Karpas-422 (cell line): ENCODE results near the gene ALDH16A1. TPM values are rescaled to one million over a fixed set of nuclear protein-coding genes. Genes with fewer than 3 reads are reported as not detected.
"Not testable (repeated sequence)": the region's sequence is repeated elsewhere in the genome, so short reads cannot be mapped to it uniquely, and the experiment has no call there.

Source experiments
- DNase-seq: peaks from one replicate; pipeline ENCODE4 v3.0.0-alpha.2; 2015
- H2AFZ ChIP-seq: fragments of 200-600 bp; sonication (generic); 2 replicates; pipeline ENCODE4 v1.6.1; 2014; ENCODE audit warnings: antibody characterized with exemption, low read length, mixed read lengths
- H3K27ac ChIP-seq: fragments of 200-600 bp; sonication (generic); 2 replicates; pipeline ENCODE4 v1.5.1; 2014; ENCODE audit warnings: mild to moderate bottlenecking, low read length, moderate library complexity
- H3K27me3 ChIP-seq: fragments of 200-600 bp; sonication (generic); 2 replicates; pipeline ENCODE4 v1.6.1; 2014; ENCODE audit warnings: low read length, mixed read lengths
- H3K36me3 ChIP-seq: fragments of 200-600 bp; sonication (generic); 2 replicates; pipeline ENCODE4 v1.6.1; 2014; ENCODE audit warnings: low read length, mixed read lengths; ENCODE audit not compliant: insufficient read depth
- H3K4me1 ChIP-seq: fragments of 200-600 bp; sonication (generic); 2 replicates; pipeline ENCODE4 v1.6.1; 2014; ENCODE audit warnings: mild to moderate bottlenecking, low read length, mixed read lengths
- H3K4me2 ChIP-seq: fragments of 200-600 bp; sonication (generic); 2 replicates; pipeline ENCODE4 v1.6.1; 2014; ENCODE audit warnings: low read length, low read depth, mild to moderate bottlenecking; ENCODE audit not compliant: poor library complexity, severe bottlenecking
- H3K4me3 ChIP-seq: fragments of 200-600 bp; sonication (generic); 2 replicates; pipeline ENCODE4 v1.5.1; 2014; ENCODE audit warnings: mild to moderate bottlenecking, antibody characterized with exemption, low read length, mixed read lengths
- H3K79me2 ChIP-seq: fragments of 200-600 bp; sonication (generic); 2 replicates; pipeline ENCODE4 v1.6.1; 2014; ENCODE audit warnings: mild to moderate bottlenecking, low read length, mixed read lengths
- H3K9ac ChIP-seq: fragments of 200-600 bp; sonication (generic); 2 replicates; pipeline ENCODE4 v1.6.0; 2014; ENCODE audit warnings: low read length
- H3K9me2 ChIP-seq: fragments of 200-600 bp; sonication (generic), shearing (Covaris generic); replicated peaks from 2 replicates; pipeline ENCODE4 v1.6.0; 2014; ENCODE audit warnings: mild to moderate bottlenecking, low read length, moderate library complexity; ENCODE audit not compliant: insufficient read depth
- H3K9me3 ChIP-seq: fragments of 300-700, 200-600 bp; sonication (generic); 2 replicates; pipeline ENCODE4 v1.6.1; 2014; ENCODE audit warnings: low read length, mixed read lengths
- H4K20me1 ChIP-seq: fragments of 200-600 bp; sonication (generic); 2 replicates; pipeline ENCODE4 v1.6.1; 2014; ENCODE audit warnings: mild to moderate bottlenecking, antibody characterized with exemption, low read length, low read depth; ENCODE audit not compliant: insufficient read depth
- total RNA-seq: library from RNA; depleted of rRNA; stranded (reverse); fragments of >200 nt; shearing (Covaris generic); gene quantifications from 2 replicates; pipeline ENCODE4 v1.2.3, GENCODE V29; 2014; ENCODE audit warnings: low replicate concordance

ALDH16A1 gene
- total RNA-seq, 1 experiment from 2014 or later, result 15.9 TPM

DNA sequence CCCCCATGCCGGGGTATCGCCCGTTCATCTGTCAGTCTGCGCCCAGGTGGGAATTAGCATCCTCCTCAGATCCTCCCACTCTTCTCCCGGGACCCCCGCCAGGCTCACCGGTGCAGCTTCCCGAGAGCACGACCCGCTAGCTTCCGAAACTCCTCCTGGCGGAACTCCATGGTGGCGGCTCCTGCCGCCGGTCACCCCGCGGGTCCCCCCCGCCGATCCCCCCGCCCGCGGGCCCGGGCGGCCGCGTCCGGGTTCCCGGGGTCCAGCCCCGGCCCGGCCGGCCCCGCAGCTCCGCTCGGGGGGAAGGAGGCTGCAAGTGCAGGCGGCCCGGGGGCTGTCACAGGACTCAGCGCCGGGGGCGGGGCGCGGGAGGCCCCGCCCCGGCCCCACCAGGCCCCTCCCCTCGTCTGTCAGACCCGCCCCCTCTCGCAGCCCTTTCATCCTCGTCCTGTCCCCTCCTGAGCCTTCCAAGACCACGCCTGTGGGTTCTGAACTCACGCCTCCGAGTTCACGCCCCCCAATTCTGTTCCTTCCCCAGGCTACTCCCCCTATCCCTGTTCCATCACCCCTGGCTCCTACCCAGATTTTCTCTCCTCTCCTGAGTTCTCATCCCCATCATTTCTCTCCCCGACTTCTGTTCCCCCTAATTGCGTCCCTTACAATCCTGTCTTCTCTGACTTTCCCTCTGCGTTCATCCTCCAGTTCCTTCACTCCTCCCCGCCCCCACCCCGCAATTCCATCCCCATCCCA lies 11.6 kb upstream of the ALDH16A1 start, which contains the start of gene SLC17A7:
SLC17A7 (minus strand) TSS at position 318 of the 750 bp plus-strand sequence; CDS start at position 170, 148 bp downstream.
- peak within 1 kb of the TSS; percentile 94 for H3K4me2 ChIP-seq
- no peaks in the 10 kb centered on the region for H3K27me3 ChIP-seq
- peak within 1 kb of the TSS; percentile 81 for H3K9ac ChIP-seq
- peak within 1 kb of the TSS; percentile 76; the same call in 1 of the 2 replicates for H3K4me3 ChIP-seq
- H4K20me1 ChIP-seq, result no peaks in the 10 kb centered on the region
- DNase-seq, result peak; percentile 78
- peaks cover under 1% of the 10 kb centered on the region; the same call in 1 of the 2 replicates for H3K36me3 ChIP-seq
- H3K27ac ChIP-seq, result no peak within 1 kb of the TSS
- no peaks in the 10 kb centered on the region for H3K9me2 ChIP-seq
- no peaks in the 10 kb centered on the region for H3K79me2 ChIP-seq
- H3K9me3 ChIP-seq, result no peaks in the 10 kb centered on the region
- H3K4me1 ChIP-seq, result peaks cover 23% of the 10 kb centered on the region
- H2AFZ ChIP-seq, result peak within 1 kb of the TSS; percentile 18; the same call in 1 of the 2 replicates

DNA sequence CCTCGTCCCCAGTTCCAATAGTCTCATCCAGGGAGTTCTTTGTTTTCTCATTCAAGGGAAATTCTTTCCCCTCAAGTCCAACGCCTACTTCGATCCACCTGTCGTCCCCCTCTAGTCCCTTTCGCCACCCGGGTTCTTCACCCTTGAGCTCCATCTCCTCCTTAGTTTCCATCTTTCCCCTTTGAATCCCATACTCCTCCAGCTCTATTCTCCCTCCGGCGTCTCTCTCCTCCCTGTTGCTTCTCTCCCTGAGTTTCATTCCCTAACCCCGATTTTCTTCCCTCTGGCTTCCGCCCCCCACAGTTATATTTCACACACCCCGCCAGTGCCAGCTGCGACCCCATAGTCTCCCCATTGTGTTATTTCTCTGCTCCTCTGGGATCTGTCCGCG lies 11.1 kb upstream of the ALDH16A1 start:
- H3K79me2 ChIP-seq, result no peaks in the 10 kb centered on the region
- no peak overlapping the region for H2AFZ ChIP-seq

DNA sequence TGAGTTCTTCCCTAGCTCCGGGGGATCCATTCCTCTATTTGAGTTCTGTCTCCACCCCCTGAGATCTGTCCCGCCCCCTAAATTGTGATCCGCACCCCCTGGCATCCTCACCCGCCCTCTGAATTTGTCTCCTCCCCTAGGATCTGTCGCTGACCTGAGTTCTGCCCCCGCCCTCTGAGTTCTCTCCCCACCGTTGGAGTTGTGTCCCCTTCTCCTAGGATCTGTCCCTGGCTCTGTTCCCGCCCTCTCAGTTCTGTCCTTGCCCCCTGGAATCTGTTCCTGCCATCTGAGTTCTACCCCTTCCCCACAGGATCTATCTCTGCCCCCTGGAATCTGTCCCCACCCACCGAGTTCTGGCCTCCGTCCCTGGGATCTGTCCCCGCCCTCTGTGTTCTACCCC lies 10.7 kb upstream of the ALDH16A1 start:
- peak overlapping the region; percentile 94 for H3K4me2 ChIP-seq
- DNase-seq, result peak; percentile 83
- H3K27ac ChIP-seq, result no peak overlapping the region
- peaks cover 25% of the 10 kb centered on the region for H3K4me1 ChIP-seq
- peak overlapping the region; percentile 81 for H3K9ac ChIP-seq
- no peaks in the 10 kb centered on the region for H4K20me1 ChIP-seq
- no peaks in the 10 kb centered on the region for H3K9me2 ChIP-seq
- no peaks in the 10 kb centered on the region for H3K79me2 ChIP-seq
- no peaks in the 10 kb centered on the region for H3K27me3 ChIP-seq
- H3K36me3 ChIP-seq, result peaks cover 10% of the 10 kb centered on the region; the same call in 1 of the 2 replicates
- H2AFZ ChIP-seq, result peak overlapping the region; percentile 18; the same call in 1 of the 2 replicates
- peak overlapping the region; percentile 76 for H3K4me3 ChIP-seq
- H3K9me3 ChIP-seq, result no peaks in the 10 kb centered on the region

More for the DNA sequence above, 11.1 kb upstream of the ALDH16A1 start:
- Histone ChIP-seq H3K9me2 (no peaks in the 10 kb centered on the region), H3K27me3 (no peaks in the 10 kb centered on the region), H4K20me1 (no peaks in the 10 kb centered on the region), H3K36me3 (peaks cover 6% of the 10 kb centered on the region; the same call in 1 of the 2 replicates), H3K4me1 (peaks cover 21% of the 10 kb centered on the region), H3K4me2 (peak overlapping the region; percentile 94), H3K9me3 (no peaks in the 10 kb centered on the region), H3K9ac (no peak overlapping the region; the same call in 1 of the 2 replicates), H3K4me3 (no peak overlapping the region), H3K27ac (no peak overlapping the region)
- DNase-seq, result no peak

DNA sequence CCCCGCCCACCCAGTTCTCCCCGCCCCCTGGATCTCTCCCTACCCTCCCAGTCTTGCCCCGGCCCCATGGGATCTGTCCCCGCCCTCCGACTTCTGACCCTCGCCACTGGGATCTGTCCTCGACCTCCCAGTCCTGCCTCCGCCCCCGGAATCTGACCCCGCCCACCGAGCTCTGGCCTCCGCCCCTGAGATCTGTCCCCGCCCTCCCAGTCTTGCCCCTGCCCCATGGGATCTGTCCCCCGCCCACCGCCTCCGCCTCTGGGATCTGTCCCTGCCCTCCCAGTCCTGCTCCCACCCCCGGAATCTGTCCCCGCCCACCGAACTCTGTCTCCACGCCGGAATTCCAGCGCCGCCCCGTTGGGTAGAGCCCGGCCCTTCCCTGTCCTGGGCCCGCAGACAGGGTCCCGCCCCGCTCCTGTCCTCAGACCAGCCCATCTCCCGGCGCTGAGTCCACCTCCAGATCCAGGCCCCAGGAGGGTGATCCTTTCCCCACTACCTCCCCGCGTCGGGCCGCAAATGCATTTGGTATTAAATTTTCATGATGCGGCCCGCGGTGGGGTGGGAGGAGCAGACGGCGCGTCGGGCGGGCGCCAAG lies 10.2 kb upstream of the ALDH16A1 start:
- Histone ChIP-seq H3K4me1 (peaks cover 28% of the 10 kb centered on the region), H3K27me3 (no peaks in the 10 kb centered on the region), H3K9ac (peak overlapping the region; percentile 81), H2AFZ (peak overlapping the region; percentile 98), H3K79me2 (no peaks in the 10 kb centered on the region), H3K9me3 (no peaks in the 10 kb centered on the region), H3K27ac (peak overlapping the region; percentile 78), H4K20me1 (0 out of 2 replicates have a peak, but pooled peaks cover 2% of the 10 kb centered on the region), H3K36me3 (peaks cover 10% of the 10 kb centered on the region; the same call in 1 of the 2 replicates), H3K4me2 (peak overlapping the region; percentile 94), H3K9me2 (no peaks in the 10 kb centered on the region), H3K4me3 (peak overlapping the region; percentile 76)
- DNase-seq, result peak; percentile 90

DNA sequence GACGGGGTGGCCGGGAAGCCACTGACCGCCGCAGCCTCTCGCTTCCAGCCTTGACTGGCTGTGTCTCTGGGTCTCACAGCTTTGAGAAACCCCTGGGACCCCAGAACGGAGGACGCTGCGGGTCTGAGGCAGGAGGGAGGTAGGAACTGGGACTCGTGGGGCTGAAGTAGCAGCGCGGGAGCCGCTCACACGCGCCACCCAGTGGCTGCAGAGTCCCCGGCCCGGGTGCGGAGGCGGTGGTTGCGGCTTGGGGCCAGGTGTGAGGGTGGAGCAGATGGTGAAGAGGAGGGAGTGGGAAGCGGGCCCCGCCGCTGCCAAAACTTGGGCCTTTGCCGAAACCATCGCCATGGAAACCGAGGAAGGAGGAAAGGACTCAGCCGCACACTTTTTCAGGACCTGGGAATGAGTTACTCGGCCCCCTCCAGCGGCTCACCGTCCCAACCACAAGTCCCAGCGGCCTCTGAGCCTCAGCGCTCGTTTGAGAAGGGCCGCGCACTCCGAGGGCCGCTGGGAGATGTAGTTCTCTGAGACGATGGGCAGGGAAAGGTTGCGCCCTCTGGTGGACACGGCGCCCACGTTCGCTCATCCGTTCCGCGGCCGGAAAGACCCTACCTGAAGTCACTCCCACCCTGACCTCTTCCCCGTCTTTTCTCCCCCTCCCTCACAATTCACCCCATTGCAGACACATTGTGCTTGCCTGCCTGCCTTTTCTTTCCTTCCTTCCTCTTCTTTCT lies 9.5 kb upstream of the ALDH16A1 start:
- Histone ChIP-seq H3K4me2 (peak overlapping the region; percentile 94), H2AFZ (peak overlapping the region; percentile 98), H3K9me2 (no peaks in the 10 kb centered on the region), H3K4me3 (peak overlapping the region; percentile 76), H3K79me2 (no peaks in the 10 kb centered on the region), H3K9me3 (no peaks in the 10 kb centered on the region), H3K27me3 (no peaks in the 10 kb centered on the region), H4K20me1 (0 out of 2 replicates have a peak, but pooled peaks cover 3% of the 10 kb centered on the region), H3K36me3 (peaks cover 12% of the 10 kb centered on the region; the same call in 1 of the 2 replicates), H3K9ac (peak overlapping the region; percentile 81), H3K4me1 (peaks cover 28% of the 10 kb centered on the region), H3K27ac (peak overlapping the region; percentile 78)
- peak; percentile 99 for DNase-seq

DNA sequence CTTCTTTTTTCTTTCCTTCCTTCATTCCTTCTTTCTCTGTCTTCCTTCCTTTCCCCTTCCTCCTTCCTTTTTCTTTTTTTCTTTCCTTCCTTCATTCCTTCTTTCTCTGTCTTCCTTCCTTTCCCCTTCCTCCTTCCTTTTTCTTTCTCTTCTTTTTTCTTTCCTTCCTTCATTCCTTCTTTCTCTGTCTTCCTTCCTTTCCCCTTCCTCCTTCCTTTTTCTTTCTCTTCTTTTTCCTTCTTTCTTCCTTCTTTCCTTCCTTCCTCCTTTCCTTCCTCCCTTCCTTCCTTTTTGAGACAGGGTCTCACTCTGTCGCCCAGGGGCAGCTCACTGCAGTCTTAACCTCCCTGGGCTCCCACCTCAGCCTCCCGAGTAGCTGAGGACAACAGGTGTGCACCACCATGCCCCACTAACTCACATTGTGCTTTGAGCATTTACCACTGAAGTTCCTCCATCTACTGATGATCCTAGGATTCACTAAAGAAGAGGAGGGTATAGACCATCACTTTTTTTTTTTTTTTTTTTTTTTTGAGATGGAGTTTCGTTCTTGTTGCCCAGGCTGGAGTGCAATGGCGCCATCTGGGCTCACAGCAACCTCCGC lies 8.8 kb upstream of the ALDH16A1 start:
- not testable (repeated sequence) for H3K79me2 ChIP-seq, H2AFZ ChIP-seq, H3K27ac ChIP-seq, H3K4me2 ChIP-seq, H3K27me3 ChIP-seq, H3K9me2 ChIP-seq, H3K9ac ChIP-seq, H3K9me3 ChIP-seq, H3K4me3 ChIP-seq, H4K20me1 ChIP-seq
- peaks cover 28% of the 10 kb centered on the region for H3K4me1 ChIP-seq
- peak; percentile 72 for DNase-seq
- peaks cover 18% of the 10 kb centered on the region; the same call in 1 of the 2 replicates for H3K36me3 ChIP-seq

DNA sequence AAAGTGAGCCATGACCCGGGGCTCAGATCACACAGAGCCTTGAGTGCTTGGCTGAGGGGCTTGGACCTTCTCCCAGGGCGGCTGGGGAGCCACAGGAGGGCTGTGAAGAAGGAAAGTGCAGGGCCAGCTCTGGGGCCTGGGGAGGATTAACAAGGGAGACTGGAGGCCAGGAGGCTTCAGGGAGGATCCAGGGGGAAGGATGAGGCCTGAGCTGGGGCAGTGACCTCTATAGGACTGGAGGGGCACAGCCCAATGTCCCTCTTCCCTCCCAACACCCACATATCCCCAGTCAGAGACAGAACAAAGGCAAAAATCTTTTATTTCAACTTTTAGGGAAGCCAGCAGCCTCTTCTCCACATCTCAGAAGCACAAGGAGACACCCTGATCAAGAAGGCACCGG lies 7.0 kb upstream of the ALDH16A1 start:
- H3K4me1 ChIP-seq, result peaks cover 31% of the 10 kb centered on the region
- H3K36me3 ChIP-seq, result peaks cover 26% of the 10 kb centered on the region; the same call in 1 of the 2 replicates
- H3K4me2 ChIP-seq, result no peak overlapping the region
- peaks cover 17% of the 10 kb centered on the region for H3K79me2 ChIP-seq
- no peak overlapping the region for H2AFZ ChIP-seq
- no peaks in the 10 kb centered on the region for H3K27me3 ChIP-seq
- H4K20me1 ChIP-seq, result 0 out of 2 replicates have a peak, but pooled peaks cover 3% of the 10 kb centered on the region
- no peaks in the 10 kb centered on the region for H3K9me3 ChIP-seq
- no peak overlapping the region for H3K9ac ChIP-seq
- no peak overlapping the region for H3K4me3 ChIP-seq
- DNase-seq, result no peak
- H3K9me2 ChIP-seq, result no peaks in the 10 kb centered on the region
- no peak overlapping the region for H3K27ac ChIP-seq
